HepG2 (cell line): Measurements from ENCODE around the gene HDGF. TPM values are rescaled to one million over a fixed set of nuclear protein-coding genes. Genes with fewer than 3 reads are reported as not detected.

Source experiments
- ATRX ChIP-seq: sonication (generic); formaldehyde crosslinking; IDR thresholded peaks from 2 replicates; pipeline ENCODE4 v1.4.0; 2020; ENCODE audit warnings: missing genetic modification reagents, borderline replicate concordance
- CEBPG ChIP-seq: IDR thresholded peaks from 2 replicates; pipeline ENCODE4 v1.6.1; 2016
- MBD4 ChIP-seq: IDR thresholded peaks from 2 replicates; pipeline ENCODE4 v1.6.1; 2012; ENCODE audit warnings: low read length, inconsistent platforms, borderline replicate concordance
- MED1 ChIP-seq: sonication (generic); formaldehyde crosslinking; IDR thresholded peaks from 2 replicates; pipeline ENCODE4 v1.4.0; 2020; ENCODE audit warnings: missing genetic modification reagents
- PRMT3 ChIP-seq: sonication (generic); formaldehyde crosslinking; IDR thresholded peaks from 2 replicates; pipeline ENCODE4 v1.8.1; 2022; ENCODE audit warnings: low read depth, mild to moderate bottlenecking, moderate library complexity, missing genetic modification reagents, borderline replicate concordance
- RBM22 ChIP-seq: fragments of 200-400 bp; formaldehyde crosslinking; optimal IDR thresholded peaks from 2 replicates; pipeline ENCODE3; 2017; ENCODE audit warnings: mild to moderate bottlenecking, low read length, moderate library complexity
- SMARCE1 ChIP-seq: fragments of 450-650 bp; IDR thresholded peaks from 2 replicates; pipeline ENCODE4 v1.6.1; 2017; ENCODE audit warnings: borderline replicate concordance
- TBL1XR1 ChIP-seq: fragments of 150-350 bp; IDR thresholded peaks from 2 replicates; pipeline ENCODE4 v1.6.1; 2014; ENCODE audit warnings: borderline replicate concordance, low read length; ENCODE audit not compliant: partially characterized antibody
- ZNF138 ChIP-seq: sonication (generic); formaldehyde crosslinking; IDR thresholded peaks from 2 replicates; pipeline ENCODE4 v1.5.0; 2020; ENCODE audit warnings: mild to moderate bottlenecking, low read depth, missing genetic modification reagents
- ZNF501 ChIP-seq: sonication (generic); formaldehyde crosslinking; IDR thresholded peaks from 2 replicates; pipeline ENCODE4 v1.5.1; 2020; ENCODE audit warnings: mild to moderate bottlenecking, moderate library complexity, missing genetic modification reagents
- ZNF777 ChIP-seq: sonication (generic); formaldehyde crosslinking; IDR thresholded peaks from 2 replicates; pipeline ENCODE4 v1.4.0; 2020; ENCODE audit warnings: missing genetic modification reagents
- ZSCAN12 ChIP-seq: sonication (generic); formaldehyde crosslinking; IDR thresholded peaks from 2 replicates; pipeline ENCODE4 v1.9.0; 2021; ENCODE audit warnings: mild to moderate bottlenecking, missing genetic modification reagents
- polyA plus RNA-seq, 8 experiments: library from polyadenylated mRNA; depleted of rRNA in 3 of 8; stranded (reverse) in 7 of 8; unstranded in 1 of 8; fragments of >200 nt; fragmentation: Illumina TruSeq in 4 of 8; extraction: Trizol in 4 of 8; gene quantifications; 2 replicates each; pipeline versions ENCODE4 v1.2.1 to v1.2.3, GENCODE V29; 2011 to 2016; ENCODE audit warnings: low read depth in 4 of 8, missing spikeins in 1 of 8, mixed read lengths in 1 of 8; ENCODE audit not compliant: insufficient read depth in 1 of 8
- total RNA-seq, 5 experiments: library from RNA; depleted of rRNA; stranded (reverse); fragments of >200 nt; fragmentation: Illumina TruSeq; extraction: Trizol; gene quantifications; 2 replicates each; pipeline ENCODE4 v1.2.3, GENCODE V29; 2016; ENCODE audit warnings: low read depth in 1 of 5
- TF ChIP-seq, protein P1 (sequence below): sonication (generic); formaldehyde crosslinking; IDR thresholded peaks from 2 replicates; pipeline ENCODE4 v1.4.0; 2020; ENCODE audit warnings: missing genetic modification reagents, mild to moderate bottlenecking, borderline replicate concordance
- TF ChIP-seq, protein P2 (sequence below): sonication (generic); formaldehyde crosslinking; conservative IDR thresholded peaks from 2 replicates; pipeline ENCODE4 v1.8.0; 2022; ENCODE audit warnings: low read depth, missing genetic modification reagents
- TF ChIP-seq, protein P3 (sequence below): sonication (generic); formaldehyde crosslinking; IDR thresholded peaks from 2 replicates; pipeline ENCODE4 v1.4.0; 2020; ENCODE audit warnings: missing genetic modification reagents
- TF ChIP-seq, protein P4 (sequence below): sonication (generic); formaldehyde crosslinking; IDR thresholded peaks from 2 replicates; pipeline ENCODE4 v1.8.0; 2022; ENCODE audit warnings: mild to moderate bottlenecking, missing genetic modification reagents, moderate library complexity
- TF ChIP-seq, protein P5 (sequence below): sonication (generic); formaldehyde crosslinking; IDR thresholded peaks from 2 replicates; pipeline ENCODE4 v1.4.0; 2020; ENCODE audit warnings: missing genetic modification reagents, borderline replicate concordance

Gene HDGF
- total and polyA plus RNA-seq, 2 of the 13 experiments (the other 11 are each of a cell fraction or from before 2014, with no cell fraction given): 156 to 196 TPM

DNA sequence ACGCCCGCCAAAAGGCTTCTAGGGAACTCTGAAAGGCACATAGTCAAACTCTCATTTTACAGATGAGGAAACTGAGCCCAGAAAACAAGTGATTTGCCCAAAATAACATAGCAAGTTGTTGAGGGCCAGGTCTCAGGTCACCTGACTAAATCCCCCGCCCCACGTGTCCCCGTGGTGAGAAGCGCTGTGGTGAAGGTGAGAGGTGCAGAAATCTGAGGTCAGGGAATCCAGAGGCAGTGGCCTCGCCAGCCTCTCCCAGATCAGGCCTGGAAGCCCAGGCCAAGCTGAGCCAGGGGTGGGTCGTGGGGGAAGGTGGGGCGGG, 5.1 kb downstream of the HDGF start (continued):
- no peak for TF ChIP-seq PRMT3 (CRISPR knock-in tag)
- TF ChIP-seq, protein P1, sequence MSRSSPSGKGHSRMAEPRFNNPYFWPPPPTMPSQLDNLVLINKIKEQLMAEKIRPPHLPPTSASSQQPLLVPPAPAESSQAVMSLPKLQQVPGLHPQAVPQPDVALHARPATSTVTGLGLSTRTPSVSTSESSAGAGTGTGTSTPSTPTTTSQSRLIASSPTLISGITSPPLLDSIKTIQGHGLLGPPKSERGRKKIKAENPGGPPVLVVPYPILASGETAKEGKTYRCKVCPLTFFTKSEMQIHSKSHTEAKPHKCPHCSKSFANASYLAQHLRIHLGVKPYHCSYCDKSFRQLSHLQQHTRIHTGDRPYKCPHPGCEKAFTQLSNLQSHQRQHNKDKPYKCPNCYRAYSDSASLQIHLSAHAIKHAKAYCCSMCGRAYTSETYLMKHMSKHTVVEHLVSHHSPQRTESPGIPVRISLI (CRISPR knock-in tag): no peak
- TF ChIP-seq, protein P2, sequence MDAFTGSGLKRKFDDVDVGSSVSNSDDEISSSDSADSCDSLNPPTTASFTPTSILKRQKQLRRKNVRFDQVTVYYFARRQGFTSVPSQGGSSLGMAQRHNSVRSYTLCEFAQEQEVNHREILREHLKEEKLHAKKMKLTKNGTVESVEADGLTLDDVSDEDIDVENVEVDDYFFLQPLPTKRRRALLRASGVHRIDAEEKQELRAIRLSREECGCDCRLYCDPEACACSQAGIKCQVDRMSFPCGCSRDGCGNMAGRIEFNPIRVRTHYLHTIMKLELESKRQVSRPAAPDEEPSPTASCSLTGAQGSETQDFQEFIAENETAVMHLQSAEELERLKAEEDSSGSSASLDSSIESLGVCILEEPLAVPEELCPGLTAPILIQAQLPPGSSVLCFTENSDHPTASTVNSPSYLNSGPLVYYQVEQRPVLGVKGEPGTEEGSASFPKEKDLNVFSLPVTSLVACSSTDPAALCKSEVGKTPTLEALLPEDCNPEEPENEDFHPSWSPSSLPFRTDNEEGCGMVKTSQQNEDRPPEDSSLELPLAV (CRISPR knock-in tag): no peak
- TF ChIP-seq, protein P3, sequence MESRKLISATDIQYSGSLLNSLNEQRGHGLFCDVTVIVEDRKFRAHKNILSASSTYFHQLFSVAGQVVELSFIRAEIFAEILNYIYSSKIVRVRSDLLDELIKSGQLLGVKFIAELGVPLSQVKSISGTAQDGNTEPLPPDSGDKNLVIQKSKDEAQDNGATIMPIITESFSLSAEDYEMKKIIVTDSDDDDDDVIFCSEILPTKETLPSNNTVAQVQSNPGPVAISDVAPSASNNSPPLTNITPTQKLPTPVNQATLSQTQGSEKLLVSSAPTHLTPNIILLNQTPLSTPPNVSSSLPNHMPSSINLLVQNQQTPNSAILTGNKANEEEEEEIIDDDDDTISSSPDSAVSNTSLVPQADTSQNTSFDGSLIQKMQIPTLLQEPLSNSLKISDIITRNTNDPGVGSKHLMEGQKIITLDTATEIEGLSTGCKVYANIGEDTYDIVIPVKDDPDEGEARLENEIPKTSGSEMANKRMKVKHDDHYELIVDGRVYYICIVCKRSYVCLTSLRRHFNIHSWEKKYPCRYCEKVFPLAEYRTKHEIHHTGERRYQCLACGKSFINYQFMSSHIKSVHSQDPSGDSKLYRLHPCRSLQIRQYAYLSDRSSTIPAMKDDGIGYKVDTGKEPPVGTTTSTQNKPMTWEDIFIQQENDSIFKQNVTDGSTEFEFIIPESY (CRISPR knock-in tag): 0 out of 2 replicates have a peak, but pooled peaks have one; percentile 11
- no peak for TF ChIP-seq ZSCAN12
- TF ChIP-seq, protein P4, sequence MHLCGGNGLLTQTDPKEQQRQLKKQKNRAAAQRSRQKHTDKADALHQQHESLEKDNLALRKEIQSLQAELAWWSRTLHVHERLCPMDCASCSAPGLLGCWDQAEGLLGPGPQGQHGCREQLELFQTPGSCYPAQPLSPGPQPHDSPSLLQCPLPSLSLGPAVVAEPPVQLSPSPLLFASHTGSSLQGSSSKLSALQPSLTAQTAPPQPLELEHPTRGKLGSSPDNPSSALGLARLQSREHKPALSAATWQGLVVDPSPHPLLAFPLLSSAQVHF (CRISPR knock-in tag): no peak
- no peak for TF ChIP-seq TBL1XR1
- no peak; the same call in 1 of the 2 replicates for TF ChIP-seq MED1
- TF ChIP-seq RBM22: no peak
- no peak for TF ChIP-seq CEBPG (CRISPR knock-in tag)
- no peak for TF ChIP-seq ZNF138 (CRISPR knock-in tag)
- peak; percentile 52; the same call in 1 of the 2 replicates for TF ChIP-seq ZNF501 (CRISPR knock-in tag)
- TF ChIP-seq MBD4: no peak
- no peak for TF ChIP-seq ZNF777 (CRISPR knock-in tag)
- TF ChIP-seq ATRX (CRISPR knock-in tag): no peak
- TF ChIP-seq SMARCE1: no peak
- TF ChIP-seq, protein P5, sequence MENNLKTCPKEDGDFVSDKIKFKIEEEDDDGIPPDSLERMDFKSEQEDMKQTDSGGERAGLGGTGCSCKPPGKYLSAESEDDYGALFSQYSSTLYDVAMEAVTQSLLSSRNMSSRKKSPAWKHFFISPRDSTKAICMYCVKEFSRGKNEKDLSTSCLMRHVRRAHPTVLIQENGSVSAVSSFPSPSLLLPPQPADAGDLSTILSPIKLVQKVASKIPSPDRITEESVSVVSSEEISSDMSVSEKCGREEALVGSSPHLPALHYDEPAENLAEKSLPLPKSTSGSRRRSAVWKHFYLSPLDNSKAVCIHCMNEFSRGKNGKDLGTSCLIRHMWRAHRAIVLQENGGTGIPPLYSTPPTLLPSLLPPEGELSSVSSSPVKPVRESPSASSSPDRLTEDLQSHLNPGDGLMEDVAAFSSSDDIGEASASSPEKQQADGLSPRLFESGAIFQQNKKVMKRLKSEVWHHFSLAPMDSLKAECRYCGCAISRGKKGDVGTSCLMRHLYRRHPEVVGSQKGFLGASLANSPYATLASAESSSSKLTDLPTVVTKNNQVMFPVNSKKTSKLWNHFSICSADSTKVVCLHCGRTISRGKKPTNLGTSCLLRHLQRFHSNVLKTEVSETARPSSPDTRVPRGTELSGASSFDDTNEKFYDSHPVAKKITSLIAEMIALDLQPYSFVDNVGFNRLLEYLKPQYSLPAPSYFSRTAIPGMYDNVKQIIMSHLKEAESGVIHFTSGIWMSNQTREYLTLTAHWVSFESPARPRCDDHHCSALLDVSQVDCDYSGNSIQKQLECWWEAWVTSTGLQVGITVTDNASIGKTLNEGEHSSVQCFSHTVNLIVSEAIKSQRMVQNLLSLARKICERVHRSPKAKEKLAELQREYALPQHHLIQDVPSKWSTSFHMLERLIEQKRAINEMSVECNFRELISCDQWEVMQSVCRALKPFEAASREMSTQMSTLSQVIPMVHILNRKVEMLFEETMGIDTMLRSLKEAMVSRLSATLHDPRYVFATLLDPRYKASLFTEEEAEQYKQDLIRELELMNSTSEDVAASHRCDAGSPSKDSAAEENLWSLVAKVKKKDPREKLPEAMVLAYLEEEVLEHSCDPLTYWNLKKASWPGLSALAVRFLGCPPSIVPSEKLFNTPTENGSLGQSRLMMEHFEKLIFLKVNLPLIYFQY (CRISPR knock-in tag): no peak
